Femur (tissue), 1 donor: Measurements from ENCODE around the gene CNPY1.
"Not testable (repeated sequence)": the region's sequence is repeated elsewhere in the genome, so short reads cannot be mapped to it uniquely, and the experiment has no call there.

Experiments used
- DNase-seq: peaks from one replicate; pipeline ENCODE4 v3.0.0-alpha.2; 2017

The CNPY1 gene

DNA sequence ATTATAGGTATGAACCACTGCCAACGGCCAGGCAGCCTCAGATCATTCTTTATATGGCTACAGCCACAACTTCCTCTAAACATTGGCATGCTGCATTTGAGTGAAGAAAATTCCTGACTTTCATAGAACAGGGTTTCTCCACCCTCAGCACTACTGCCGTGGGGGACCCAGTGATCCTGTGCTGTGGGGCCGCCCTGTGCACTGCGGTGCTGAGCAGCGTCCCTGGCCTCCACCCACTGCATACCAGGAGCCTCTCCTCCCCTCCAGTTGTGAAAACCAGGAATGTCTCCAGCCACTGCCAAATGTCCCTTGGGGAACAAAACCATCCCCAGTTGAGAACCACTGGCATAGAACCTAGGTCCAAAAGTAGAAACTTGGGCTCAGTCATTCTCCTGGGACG lies 15.8 kb downstream of the CNPY1 start:
- DNase-seq: no peak

DNA sequence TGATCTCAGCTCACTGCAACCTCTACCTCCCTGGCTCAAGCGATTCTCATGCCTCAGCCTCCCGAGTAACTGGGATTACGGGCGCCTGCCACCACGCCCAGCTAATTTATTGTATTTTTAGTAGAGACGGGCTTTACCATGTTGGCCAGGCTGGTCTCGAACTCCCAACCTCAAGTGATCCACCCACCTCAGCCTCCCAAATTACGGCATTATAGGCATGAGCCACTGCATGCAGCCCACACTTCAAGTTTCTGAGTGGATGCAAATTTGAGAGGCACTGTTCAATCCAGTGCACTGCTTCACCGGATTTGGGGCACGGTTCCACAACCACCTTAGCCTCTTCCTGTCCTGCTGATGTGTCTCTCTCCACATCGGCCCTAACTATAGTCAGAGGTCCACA lies 16.5 kb downstream of the CNPY1 start:
- no peak for DNase-seq

DNA sequence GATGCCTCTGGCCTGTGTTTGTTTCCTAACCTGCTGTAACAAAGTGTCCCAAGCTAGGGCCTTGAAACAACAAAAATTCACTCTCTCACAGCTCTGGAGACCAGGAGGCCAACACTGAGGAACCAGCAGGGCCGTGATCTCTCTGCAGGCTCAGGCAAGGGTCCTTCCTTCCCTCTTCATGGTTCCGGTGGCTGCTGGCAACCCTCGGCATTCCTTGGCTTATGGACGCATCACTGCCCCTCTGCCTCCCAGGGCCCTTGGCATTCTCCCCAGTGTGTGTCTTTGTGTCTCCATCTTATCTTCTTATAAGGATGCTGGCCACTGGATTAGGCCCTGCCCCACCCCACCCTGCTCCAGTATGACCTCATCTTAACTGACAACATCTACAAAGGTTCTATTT lies 17.0 kb downstream of the CNPY1 start:
- DNase-seq: no peak

DNA sequence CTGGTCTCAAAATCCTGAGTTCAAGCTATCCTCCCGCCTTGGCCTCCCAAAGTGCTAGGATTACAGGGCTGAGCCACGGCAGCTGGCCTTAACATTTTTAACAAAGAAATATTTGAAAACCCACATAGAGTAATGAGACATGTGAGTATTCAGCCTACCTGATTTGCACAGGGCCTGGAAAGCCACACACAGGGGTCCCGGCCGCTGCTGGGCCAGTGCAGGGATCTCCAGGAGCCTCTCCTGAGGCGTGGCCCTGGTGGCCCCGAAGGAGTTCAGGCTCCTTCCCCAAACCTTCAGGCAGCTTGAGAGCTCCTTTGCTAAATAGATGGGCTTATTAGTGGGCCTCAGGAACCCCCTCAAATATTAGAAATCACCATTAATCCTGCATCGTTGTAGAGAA lies 18.7 kb downstream of the CNPY1 start:
- DNase-seq: no peak

DNA sequence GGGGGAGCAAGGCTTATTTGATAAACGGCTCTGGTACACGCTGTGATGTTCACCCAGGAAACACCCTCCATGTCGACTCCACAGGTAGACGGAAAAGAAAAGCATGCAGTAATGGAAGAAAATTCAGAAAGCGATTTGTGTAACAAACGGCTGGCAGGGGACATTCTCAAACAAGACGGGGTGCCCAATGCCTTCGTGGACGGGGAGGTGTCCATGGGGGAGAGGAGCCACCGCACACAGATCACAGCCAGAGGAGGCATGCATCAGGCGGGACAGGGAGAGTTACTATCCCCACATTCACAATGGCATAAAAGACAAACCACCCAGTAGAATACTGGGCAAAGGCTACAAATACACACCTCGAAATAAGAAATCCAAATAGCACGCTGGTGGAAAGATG lies 20.1 kb downstream of the CNPY1 start:
- no peak for DNase-seq

DNA sequence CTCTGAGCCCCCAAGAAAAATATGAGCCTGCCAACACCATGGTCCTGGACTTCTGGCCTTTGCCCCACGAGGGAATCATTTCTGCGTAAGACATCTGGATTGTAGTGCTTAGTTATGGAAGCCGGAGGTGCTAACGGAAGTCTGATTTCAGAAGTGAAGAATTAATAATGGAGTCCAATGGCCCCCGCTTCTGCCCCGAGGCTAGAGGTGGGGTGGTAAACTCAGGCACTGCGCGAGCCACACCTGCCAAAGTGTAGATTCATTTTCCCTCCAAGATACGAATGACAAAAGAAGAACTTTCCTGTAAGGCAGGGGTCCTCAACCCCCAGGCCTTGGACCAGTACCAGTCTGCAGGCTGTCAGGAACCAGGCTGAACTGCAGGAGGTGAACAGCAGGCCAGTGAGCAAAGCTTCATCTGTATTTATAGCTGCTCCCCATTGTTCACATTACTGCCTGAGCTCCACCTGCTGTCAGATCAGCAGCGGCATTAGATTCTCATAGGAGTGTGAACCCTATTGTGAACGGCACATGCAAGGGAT lies 22.3 kb downstream of the CNPY1 start:
- DNase-seq: no peak

DNA sequence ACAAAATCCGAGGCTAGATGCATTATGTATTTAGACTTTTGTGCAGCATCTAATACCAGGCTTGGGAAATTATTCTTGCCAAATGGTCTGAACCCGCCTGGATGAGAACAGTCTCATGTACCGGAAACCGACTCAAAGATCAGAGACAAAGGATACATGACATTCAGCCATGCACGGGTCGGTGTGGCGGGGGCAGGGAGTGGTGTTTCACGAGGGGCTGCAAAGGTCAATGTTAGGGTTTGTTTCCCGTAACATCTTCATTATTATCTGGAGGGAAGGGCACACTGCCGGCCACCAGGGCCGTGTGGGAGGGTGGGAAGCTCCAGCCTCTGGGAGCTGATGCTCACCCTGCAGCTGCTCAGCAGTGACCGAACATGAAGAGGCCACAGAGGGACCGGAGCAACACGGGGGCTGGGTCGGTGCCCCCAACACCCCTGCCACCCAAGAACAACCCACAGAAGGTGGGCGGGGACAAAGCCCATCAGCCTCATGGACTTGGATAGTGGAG lies 23.1 kb downstream of the CNPY1 start:
- no peak for DNase-seq

DNA sequence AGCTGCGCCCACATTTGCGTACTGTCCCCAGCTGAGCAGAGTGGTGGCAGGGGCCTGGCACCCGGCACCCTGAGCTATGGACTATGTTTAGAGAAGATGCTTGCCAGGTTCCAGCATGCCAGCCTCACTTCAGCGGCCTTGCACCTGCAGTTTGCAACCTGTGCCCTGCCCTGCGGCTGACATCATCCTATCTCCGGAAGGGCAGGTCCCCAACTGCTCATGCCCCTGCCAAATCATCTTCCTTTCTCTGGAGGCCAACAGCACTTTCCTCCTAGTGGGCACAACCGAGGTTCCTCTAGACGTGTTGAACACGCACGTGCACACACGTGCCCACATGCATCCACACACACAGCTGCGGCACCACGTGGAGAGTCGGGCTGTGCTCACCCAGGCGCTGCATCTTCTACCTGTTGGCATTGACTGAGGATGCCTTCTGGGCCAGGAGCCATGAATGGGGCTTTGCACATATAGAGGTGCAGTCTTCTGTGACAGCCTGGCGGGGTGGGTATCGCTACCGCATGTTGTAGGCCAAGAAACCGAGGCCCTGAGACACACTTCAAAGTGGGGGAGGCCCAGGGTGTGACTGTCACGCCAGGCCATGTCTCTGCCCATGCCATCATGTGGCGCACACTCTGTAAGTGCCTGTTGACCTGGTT lies 24.5 kb downstream of the CNPY1 start:
- no peak for DNase-seq

DNA sequence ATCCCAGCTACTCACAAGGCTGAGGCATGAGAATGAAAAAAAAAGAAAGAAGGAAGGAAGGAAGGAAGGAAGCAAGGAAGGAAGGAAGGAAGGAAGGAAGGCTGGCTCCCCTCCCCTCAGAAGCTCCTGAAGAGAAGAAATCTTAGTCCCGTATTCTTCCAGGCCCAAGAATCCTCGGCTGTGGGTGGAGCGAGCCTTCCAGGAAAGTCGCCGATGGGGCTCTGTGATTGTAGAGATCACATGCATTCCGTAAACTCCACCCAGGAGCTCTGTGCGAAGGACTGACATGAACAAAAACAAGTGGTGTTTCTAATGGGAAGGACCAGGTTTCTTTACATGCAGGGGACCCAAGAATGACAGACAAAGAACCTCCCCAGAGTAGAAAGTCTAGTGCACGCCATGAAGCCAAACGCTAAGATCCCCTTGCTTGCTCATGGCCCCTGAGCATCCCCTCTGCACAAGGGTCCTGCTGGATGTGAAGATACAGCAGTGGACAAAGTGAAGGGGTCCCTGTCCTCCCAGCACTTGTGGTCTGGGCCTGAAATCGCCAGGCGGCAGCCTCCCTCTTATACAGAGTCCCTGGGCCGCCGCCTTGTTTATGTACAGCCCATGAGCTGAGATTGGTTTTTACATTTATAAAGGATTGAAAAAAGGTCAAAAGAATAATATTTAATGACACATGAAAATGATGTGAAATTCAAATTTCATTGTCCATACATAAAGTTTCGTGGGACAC lies 25.2 kb downstream of the CNPY1 start:
- DNase-seq: no peak

DNA sequence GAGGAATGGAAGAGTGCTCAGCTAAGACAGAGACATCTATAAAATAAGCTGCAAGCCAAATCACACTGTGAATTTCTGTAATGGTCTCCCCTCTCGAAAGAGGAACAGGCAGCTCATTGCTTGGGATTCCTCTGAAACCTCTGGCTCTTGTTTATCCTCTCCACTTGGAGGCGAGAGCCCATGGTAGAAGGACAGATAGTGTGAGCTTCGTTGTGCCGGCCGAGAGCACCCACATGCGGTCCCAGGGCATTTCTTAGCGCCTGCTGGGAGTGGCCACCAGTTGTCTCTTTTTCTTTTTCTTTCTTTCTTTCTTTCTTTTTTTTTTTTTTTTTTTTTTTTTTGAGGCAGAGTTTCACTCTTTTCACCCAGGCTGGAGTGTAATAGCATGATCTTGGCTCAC lies 26.2 kb downstream of the CNPY1 start:
- DNase-seq: no peak

DNA sequence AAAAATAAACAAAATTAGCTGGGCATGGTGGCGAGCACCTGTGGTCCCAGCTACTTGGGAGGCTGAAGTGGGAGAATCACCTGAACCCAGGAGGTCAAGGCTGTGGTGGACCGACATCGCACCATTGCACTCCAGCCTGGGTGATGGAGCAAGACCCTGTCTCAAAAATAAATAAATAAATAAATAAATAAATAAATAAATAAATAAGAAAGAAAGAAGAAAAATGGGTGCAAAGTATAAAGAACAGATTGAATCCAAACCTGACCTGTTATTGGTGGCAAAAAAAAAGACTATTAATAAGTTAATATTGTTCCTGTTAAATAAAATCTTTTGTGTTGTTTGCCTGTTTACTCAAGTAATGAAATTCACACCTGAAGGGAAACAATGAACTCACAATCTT lies 27.0 kb downstream of the CNPY1 start:
- not testable (repeated sequence) for DNase-seq

DNA sequence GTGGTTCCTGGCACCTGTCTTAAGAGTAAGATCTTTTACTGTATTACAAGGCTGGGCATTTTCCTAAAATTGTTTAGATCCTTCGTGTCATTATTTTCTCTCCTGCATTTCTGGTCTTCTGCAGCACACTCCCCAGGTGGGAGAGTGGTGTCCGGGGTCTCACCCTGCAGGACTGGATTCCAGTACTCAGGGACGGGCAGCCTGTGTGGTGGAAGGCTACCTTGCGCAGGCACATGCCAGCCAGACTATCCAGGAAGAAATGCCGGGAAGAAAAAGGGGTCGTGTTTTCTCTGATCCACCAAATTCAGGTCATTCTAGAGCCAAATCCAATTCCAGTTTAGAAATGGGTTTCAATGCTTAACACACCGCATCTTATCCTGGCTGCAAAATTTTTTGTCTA lies 27.7 kb downstream of the CNPY1 start:
- no peak for DNase-seq

DNA sequence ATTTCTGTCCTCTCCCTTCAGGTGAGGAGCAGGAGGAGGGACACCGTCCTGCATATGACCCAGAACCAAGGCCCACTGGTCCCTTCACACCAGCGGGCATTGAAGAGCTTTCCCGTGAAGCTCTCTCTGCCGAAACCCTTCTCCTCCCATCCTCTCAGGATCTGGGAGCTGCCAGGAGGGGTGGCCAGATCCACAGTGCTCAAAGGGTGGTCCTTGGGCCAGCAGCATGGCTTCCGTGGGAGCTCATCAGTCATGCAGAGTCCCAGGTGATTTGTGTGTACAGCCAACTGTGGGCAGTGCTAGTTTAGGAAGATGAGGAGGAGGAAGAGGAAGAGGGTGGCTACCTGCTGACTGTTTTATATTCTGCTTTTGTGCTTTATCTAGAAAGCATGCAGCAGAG lies 28.4 kb downstream of the CNPY1 start:
- DNase-seq: no peak

DNA sequence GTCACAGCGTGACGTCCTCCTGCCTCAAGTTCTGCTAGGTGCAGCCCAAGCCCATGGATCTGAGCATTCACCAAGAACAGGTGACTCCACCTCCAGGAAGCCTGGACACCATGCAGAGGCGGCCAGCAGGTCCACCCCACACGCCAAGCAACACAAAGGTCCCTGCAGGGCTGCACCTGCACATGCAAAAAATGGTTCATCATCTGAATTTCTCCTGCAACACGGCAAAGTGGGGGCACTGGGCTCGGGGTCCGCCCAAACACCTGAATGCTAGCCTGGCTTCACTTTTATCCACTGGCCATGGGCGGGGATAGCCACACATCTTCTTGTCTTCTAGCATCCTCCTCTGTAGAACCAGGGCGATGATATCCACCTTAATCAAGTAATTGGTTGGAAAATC lies 28.9 kb downstream of the CNPY1 start:
- DNase-seq: no peak

DNA sequence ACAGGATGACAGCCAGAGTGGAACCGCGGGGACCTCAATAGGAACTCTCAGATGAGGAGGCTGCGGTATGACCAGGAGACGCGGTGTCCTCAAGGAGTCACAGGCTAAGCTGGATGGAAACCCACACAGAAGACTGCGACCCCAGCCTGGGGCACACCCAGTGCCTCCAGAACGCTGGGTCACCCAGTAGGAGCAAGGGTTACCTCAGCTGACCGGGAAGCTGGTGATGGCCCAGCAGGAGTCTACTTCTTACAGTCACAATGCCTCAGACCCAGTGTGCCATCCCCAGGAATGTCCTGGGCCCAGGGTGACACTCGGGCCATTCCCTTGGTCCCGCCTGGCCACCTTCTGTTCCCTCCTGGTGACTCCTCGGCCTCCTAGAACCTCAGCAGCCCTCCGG lies 29.9 kb downstream of the CNPY1 start:
- DNase-seq: no peak

DNA sequence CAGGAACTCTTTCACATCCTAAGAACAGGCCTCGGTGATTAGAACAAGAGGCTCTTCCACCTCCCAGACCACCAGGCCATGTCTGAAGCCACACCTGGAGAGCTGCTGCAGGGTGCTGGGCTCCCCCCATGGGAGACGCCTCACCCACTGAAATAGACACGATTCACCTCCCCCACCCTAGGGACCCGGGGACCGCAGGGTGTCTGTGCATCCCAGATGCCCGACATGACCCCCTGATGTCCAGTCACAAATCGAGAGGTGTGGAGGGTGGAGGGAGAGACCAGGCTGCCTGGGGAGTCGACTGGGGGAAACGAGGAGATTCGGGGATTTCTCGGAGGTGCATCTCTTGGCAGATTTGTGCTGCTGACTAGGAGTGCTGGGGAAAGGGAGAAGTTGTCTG lies 31.0 kb downstream of the CNPY1 start:
- no peak for DNase-seq

DNA sequence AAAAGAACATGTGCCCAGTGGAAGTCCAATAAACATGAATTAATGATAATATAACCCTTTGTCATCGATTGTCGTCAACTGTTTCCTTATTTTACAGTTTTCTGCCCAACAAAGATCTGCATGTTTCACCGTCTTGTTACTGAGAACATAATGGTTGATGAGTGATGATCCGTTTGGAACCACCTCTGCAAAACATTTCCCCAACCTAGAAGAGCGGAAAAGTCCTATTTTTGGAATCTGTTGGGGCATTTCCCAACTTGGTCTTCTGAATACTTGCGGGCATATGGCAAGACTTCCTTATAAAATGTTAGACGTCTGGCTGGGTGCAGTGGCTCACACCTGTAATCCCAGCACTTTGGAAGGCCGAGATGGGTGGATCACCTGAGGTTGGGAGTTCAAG lies 32.1 kb downstream of the CNPY1 start:
- no peak for DNase-seq

DNA sequence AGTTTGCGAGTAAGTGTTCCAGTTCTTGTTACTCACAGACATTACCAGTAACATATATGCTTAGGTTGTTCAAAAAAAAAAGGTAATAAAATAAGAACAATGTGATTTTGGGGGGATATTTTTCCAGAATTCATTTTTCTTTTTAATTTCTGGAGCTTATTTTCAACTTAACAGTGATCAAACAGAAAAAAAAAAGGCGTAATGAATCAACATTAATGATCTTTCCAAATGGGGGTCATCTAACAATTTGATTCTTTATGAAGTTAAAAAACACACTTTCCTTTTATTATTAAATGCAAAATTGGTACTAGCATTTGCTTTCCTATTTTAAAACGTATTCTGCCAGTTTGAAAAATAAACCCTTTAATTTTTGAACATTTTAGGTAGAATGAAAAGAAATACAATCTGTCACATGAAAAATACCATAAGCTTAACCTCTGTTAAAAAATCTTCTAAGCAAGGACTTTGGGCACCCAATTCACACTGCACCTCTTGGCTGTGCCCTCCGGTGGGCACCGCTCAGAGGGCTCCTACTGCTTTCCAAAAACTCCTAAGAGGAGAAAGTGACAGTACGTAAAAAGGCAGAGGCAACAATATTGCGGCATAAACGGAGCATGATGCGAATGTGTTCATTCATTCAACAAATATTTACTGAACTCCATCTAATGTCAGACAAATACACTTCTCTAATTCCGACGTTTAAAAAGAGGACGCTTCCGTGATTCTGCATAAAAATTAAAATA lies 32.6 kb downstream of the CNPY1 start:
- DNase-seq: no peak

DNA sequence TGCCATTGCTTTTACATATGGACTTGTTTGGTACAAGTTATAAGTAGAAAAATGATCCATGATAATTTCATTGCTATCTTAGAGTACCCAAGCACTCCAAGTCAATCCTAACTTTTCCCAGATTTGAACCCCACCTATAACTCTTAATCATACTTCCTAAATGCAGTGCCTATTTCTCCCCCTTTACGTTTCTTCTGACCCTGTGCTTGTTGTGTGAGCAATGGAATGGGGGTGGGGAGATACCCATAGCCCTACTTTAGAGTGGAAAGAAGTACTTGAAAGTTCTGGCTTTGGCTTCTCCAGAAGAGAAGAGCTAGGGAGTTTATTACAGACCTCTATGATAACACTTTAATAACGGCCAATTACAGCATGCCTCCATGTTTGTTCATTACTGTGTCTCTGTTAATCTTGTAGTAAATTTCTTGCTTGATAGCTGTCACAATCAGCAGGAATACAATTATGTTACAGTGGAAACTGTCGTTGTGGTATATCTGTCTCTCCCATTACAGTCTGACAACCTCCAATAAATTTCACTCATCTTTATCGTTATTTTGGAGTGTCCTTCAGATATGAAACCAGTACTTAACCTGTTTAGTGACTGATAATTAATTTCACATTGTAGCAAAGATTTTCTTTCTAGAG lies 34.0 kb downstream of the CNPY1 start:
- DNase-seq: no peak

DNA sequence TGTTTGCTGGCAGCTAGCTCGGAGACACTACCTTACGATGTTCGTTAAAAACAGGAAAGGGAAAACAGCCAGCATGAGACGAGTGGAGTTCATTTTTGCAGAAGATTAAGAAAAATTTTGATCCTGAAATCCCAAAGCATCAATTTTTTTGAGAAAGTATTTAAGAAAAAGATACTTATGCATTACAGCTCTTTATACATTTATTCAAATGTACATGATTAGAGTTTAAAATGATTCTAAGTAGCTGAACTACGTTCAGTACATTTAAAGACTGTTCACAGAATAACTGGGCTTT lies 34.7 kb downstream of the CNPY1 start:
- DNase-seq: no peak

DNA sequence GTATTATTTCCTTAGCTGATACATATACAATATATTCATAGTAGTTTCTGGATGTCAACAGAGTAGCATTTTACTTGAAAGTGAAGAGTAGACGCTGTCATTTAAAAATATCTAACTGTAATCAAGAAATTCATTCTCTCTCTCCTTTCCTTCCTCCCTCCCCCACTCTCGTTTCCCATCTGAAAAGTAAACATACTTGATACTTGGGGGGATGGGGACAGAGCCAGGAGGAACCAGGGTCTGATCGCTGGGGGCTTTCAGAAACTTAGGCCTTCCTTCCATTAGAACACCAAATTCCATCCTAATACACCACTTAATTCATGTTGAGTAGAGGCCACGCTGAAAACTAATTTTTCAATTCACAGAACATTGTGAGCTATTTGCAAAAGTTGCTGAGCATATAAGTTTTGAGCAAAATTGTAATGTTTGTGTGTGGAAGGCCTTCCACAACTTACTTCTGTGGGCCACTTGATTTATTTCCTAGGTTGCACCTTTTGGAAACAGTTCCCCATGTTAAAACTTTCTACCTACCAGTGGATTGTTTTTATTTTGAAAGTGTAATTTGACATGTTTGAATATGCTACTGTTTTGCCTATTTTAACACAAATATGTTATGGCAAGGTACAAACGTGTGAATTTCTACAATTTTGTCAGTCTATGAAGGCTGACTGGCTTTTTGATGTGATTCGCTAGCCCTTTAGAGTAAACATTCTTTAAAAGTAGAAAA lies 35.2 kb downstream of the CNPY1 start:
- DNase-seq: no peak

DNA sequence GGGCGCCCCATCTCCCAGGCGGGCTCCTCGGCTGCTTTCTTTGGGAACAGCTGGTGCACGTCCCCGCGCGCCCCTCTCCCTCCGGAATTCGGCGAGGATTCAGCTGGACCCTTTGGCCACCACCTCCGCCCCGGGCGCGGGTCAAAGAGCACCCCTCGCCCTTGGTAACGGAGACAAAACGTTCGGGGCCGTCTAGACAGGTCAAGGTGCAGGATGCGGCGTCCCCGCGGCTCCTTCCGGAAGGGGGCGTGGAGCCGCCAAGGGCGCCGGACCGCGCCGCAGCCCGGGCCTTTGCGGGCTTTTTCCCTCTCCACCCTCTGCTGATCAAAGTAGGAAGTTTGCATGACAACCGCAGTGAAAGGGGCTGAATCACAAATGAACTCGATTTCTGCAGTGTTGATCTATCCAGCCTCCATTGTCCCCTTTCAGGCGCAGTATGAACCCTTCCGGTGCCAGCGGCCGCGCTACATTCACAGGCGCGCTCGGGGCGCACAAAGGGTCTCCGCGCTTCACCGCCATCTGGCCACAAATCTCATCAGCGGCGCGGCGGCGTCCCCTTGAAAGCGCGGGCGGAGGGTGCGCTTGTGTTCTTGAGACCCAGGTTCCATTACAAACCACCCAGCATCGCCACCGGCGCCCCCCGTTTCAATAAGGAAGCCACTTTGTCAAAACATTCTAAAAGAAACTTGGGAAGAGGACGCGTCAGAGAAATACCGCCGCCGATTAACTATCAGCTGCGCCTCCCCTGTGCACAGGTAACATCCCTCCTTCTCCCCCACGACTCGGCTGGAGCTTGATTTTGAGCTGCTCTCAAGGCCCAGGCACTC lies 36.4 kb downstream of the CNPY1 start:
- no peak for DNase-seq
